Measurements from ENCODE around the gene CNEP1R1.
A peak's percentile ranks its signal among the peaks of the same experiment; 100 is the strongest.

Gene CNEP1R1, protein sequence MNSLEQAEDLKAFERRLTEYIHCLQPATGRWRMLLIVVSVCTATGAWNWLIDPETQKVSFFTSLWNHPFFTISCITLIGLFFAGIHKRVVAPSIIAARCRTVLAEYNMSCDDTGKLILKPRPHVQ

DNA sequence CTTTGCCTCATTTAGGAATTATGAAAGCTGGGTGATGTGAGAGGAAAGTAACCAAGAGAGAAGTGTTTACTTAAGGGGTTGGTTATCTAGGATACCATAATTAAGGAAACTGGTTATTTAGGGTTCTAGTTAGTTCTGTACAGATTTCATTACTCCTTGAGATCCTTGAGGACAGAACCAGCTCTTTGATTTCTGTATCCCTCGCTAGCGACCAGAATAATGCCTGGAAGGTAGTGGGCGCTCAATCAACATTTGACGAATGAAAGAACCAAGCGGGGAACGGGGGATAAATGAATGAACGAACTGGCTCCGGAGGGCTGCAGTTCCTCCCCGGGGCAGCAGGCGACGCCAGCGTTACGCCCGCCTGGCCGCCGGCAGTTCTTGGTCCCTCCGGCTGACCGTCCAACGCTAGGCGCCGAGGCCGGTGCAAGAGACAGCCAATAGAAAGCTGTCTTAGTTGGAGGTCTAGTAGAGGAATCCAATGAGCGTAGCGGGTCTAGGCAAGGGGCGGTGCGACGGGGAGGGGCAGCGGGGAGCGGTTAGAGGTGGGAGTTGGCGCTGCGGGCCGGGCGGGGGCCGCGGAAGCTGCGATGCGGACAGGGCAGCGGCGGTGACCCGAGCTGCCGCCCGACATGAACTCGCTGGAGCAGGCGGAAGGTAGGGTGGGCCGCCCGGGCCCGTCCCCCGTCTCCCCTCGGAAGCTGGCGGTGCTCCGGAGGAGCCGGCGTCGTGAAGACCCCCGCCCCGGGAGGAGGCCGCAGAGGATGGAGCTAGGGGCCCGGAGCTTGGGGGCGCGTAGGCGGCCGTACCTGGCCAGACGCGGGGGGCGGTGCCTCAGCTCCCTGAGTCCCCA lies at the start of gene CNEP1R1:
TSS of gene CNEP1R1 (plus strand) at position 542 of the 853 bp plus-strand sequence. CDS start at position 633, 91 bp downstream.
- Histone ChIP-seq H3K36me3 (ENCODE audit: control insufficient read depth in 2 of 2, insufficient read depth in 2 of 2, low read length in 2 of 2) (no peaks in the 10 kb centered on the region), H3K9ac (ENCODE audit: low read length in 2 of 2) (peak within 1 kb of the TSS; percentile 83 to 86), H3K4me3 (ENCODE audit: low read length in 2 of 2) (peak within 1 kb of the TSS; percentile 90 to 94), H3K9me3 (ENCODE audit: control insufficient read depth in 2 of 2, low read length in 2 of 2) (no peaks in the 10 kb centered on the region), H3K27me3 (ENCODE audit: control insufficient read depth in 1 of 2, insufficient read depth in 2 of 2, low read length in 2 of 2) (no peaks in the 10 kb centered on the region), H3K27ac (ENCODE audit: low read length) (peak within 1 kb of the TSS; percentile 46), H3K4me1 (ENCODE audit: control insufficient read depth, insufficient read depth, low read length) (no peaks in the 10 kb centered on the region)

DNA sequence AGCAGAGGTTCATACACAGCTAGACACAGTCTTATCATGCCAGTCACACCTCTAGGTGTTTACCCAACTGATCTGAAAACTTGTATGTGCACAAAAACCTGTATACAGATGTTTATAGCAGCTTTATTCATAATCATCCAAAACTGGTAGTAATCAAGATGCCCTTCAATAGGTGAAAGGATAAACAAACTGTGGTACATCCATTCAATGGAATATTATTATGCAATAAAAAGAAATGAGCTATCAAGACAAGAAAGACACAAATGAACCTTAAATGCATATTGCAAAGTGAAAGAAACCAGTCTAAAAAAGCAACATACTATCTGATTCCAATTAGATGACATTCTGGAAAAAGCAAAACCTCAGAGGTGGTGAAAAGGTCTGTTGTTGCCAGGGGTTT lies 47.6 kb upstream of the CNEP1R1 start:
- no peak overlapping the region for H3K4me3 ChIP-seq (ENCODE audit: low read length in 2 of 2)
- H3K36me3 ChIP-seq (ENCODE audit: control insufficient read depth in 2 of 2, insufficient read depth in 2 of 2, low read length in 2 of 2): no peaks in the 10 kb centered on the region
- no peak overlapping the region for H3K9ac ChIP-seq (ENCODE audit: low read length in 2 of 2)

DNA sequence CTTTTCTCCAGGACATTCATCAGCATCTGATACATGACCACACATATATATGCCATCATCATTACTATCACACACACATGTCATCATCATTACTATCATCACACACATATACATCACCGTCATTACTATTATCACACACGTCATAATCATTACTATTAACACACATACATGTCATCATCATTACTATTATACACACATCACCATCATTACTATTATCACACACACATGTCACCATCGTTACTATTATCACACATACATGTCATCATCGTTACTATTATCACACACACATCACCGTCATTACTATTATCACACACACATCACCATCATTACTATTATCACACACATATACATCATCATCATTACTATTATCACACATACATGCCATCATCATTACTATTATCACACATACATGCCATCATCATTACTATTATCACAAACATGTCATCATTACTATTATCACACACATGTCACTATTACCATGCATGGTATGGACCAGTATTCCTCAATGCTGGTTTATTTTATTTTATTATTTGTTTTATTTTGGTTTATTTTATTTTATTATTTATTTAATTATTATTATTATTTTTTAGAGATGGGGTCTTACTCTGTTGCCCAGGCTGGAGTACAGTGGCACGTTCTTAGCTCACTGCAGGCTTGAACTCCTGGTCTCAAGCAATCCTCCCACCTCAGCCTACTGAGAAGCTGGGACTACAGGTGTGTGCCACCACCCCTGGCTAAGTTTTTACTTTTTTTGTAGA lies 46.3 kb upstream of the CNEP1R1 start:
- peaks cover 0 to 2% of the 10 kb centered on the region in 2 donors for H3K27me3 ChIP-seq (ENCODE audit: control insufficient read depth in 1 of 2, insufficient read depth in 2 of 2, low read length in 2 of 2)

More for the DNA sequence above, 47.6 kb upstream of the CNEP1R1 start:
- peaks cover 0 to 2% of the 10 kb centered on the region in 2 donors for H3K27me3 ChIP-seq (ENCODE audit: control insufficient read depth in 1 of 2, insufficient read depth in 2 of 2, low read length in 2 of 2)
- H3K4me1 ChIP-seq (ENCODE audit: control insufficient read depth, insufficient read depth, low read length): no peaks in the 10 kb centered on the region
- H3K9me3 ChIP-seq (ENCODE audit: control insufficient read depth in 2 of 2, low read length in 2 of 2): peaks cover 2 to 8% of the 10 kb centered on the region in 2 donors
- no peak overlapping the region for H3K27ac ChIP-seq (ENCODE audit: low read length)

DNA sequence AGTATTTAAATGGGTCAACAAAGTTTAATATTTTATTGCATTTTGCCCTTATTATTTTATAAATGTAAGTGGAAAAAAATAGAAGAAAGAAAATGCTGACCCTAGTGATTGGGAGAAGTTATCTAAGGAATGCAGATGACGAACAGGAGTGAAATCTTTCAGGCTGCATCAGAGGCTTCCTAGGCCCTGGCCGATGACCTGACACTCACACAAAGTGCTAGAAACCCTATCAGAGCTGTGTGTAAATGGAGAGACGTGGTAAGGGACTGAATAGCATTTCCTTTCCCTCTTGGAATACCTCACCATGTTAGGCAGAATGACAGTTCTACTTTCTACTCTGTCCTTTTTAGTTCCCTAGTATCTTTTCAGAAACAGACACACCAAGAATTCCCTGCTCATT lies 44.9 kb upstream of the CNEP1R1 start:
- Histone ChIP-seq H3K4me3 (ENCODE audit: low read length in 2 of 2) (no peak overlapping the region), H3K4me1 (ENCODE audit: control insufficient read depth, insufficient read depth, low read length) (no peaks in the 10 kb centered on the region), H3K9ac (ENCODE audit: low read length in 2 of 2) (no peak overlapping the region), H3K9me3 (ENCODE audit: control insufficient read depth in 2 of 2, low read length in 2 of 2) (peaks cover 2 to 8% of the 10 kb centered on the region in 2 donors), H3K27me3 (ENCODE audit: control insufficient read depth in 1 of 2, insufficient read depth in 2 of 2, low read length in 2 of 2) (peaks cover 0 to 2% of the 10 kb centered on the region in 2 donors), H3K27ac (ENCODE audit: low read length) (no peak overlapping the region), H3K36me3 (ENCODE audit: control insufficient read depth in 2 of 2, insufficient read depth in 2 of 2, low read length in 2 of 2) (no peaks in the 10 kb centered on the region)

More for the DNA sequence above, 46.3 kb upstream of the CNEP1R1 start:
- Histone ChIP-seq H3K4me3 (ENCODE audit: low read length in 2 of 2) (no peak overlapping the region), H3K9ac (ENCODE audit: low read length in 2 of 2) (no peak overlapping the region), H3K9me3 (ENCODE audit: control insufficient read depth in 2 of 2, low read length in 2 of 2) (peaks cover 2 to 8% of the 10 kb centered on the region in 2 donors), H3K36me3 (ENCODE audit: control insufficient read depth in 2 of 2, insufficient read depth in 2 of 2, low read length in 2 of 2) (no peaks in the 10 kb centered on the region), H3K4me1 (ENCODE audit: control insufficient read depth, insufficient read depth, low read length) (no peaks in the 10 kb centered on the region), H3K27ac (ENCODE audit: low read length) (no peak overlapping the region)

DNA sequence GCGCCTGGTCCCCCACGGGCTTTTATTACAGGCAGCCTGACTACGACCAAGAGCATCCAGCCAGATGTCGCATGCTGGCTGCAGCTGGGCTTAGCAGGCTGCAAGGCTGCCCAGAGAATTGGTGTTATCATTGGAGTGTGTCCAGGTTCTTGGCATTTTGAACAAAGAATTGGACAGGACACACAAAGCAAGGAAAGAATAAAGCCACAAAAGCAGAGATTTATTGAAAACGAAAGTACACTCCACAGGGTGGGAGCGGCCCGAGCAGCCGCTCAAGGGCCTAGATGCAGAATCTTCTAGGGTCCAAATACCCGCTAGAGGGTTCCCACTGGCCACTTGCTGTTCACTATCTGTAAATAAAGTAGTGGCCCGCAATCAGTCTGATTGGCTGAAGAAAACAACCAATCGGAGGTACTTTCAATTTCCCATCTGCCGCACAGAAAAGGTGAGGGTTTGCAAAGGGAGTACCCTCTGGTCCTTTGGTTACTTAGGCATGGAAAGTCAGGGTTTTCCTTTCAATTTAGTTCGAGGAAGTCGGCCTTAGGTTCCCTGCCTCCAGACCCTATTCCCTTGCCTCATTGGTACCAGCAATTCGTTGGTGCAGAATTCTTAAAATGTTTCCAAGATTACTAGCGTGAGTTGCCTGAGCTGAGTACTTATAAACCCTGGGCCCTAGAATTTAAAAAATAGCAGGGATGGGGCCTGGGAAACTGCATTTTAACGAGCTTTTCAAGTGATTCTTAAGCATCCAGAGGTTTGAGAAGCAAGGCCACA lies 38.5 kb upstream of the CNEP1R1 start:
- Histone ChIP-seq H3K27me3 (ENCODE audit: control insufficient read depth in 1 of 2, insufficient read depth in 2 of 2, low read length in 2 of 2) (no peaks in the 10 kb centered on the region), H3K4me3 (ENCODE audit: low read length in 2 of 2) (no peak overlapping the region), H3K36me3 (ENCODE audit: control insufficient read depth in 2 of 2, insufficient read depth in 2 of 2, low read length in 2 of 2) (no peaks in the 10 kb centered on the region), H3K9me3 (ENCODE audit: control insufficient read depth in 2 of 2, low read length in 2 of 2) (no peaks in the 10 kb centered on the region), H3K27ac (ENCODE audit: low read length) (no peak overlapping the region), H3K4me1 (ENCODE audit: control insufficient read depth, insufficient read depth, low read length) (no peaks in the 10 kb centered on the region), H3K9ac (ENCODE audit: low read length in 2 of 2) (no peak overlapping the region)

DNA sequence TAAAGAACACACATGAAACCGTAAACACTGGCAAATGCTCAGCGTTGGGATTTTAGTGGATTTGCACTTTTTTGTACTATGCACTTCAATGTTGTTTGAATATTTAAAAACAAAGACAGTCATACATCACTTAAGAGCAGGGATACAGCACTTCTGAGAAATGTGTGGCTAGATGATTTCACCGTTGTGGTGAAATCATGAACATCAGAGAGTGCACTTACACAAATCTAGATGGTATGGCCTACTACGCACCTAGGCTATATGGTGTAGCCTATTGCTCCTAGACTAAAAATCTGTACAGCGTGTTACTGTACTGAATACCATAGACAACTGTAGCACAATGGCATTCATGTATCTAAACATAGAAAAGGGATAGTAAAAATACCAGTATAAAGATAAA lies 37.6 kb upstream of the CNEP1R1 start:
- Histone ChIP-seq H3K9me3 (ENCODE audit: control insufficient read depth in 2 of 2, low read length in 2 of 2) (no peaks in the 10 kb centered on the region), H3K36me3 (ENCODE audit: control insufficient read depth in 2 of 2, insufficient read depth in 2 of 2, low read length in 2 of 2) (no peaks in the 10 kb centered on the region), H3K4me1 (ENCODE audit: control insufficient read depth, insufficient read depth, low read length) (no peaks in the 10 kb centered on the region), H3K4me3 (ENCODE audit: low read length in 2 of 2) (no peak overlapping the region), H3K9ac (ENCODE audit: low read length in 2 of 2) (no peak overlapping the region), H3K27me3 (ENCODE audit: control insufficient read depth in 1 of 2, insufficient read depth in 2 of 2, low read length in 2 of 2) (no peaks in the 10 kb centered on the region), H3K27ac (ENCODE audit: low read length) (no peak overlapping the region)

DNA sequence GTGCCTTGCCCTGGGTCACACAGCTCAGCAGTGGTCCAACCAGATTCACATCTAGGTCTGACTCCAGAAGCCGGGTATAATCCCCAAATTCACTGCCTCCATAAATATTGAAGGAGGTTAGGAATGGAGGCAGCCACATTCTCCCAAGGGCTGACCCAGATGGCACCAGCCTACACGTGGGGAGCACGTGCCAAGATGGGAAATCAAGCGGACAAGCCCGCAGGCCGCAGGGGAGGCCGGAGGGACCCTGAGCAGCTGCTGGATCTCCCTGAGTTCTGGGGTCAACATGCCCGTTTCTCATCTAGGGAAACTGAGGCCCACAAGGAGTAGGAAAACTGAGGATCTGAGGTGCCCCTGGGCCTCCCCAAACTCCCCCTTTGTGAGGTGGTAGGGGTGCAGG lies 32.2 kb upstream of the CNEP1R1 start:
- H3K4me1 ChIP-seq (ENCODE audit: control insufficient read depth, insufficient read depth, low read length): no peaks in the 10 kb centered on the region

DNA sequence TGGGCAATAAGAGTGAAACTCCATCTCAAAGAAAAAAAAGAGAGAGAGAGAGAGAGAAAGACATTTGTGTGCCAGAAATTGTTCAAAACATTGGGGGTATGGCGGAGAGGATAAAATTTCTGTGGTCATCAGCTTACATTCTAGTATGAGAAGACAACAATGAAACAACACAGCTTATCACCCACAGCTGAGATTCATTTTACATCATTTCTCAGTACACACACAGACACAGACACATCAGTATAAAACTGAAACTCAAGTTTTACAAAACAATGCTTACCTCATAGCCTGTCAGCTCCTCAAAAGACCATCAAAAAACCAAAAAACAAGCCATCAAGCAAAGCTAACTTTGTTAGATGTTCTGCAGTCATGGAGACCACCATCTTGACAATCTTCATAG lies 31.4 kb upstream of the CNEP1R1 start:
- Histone ChIP-seq H3K27me3 (ENCODE audit: control insufficient read depth in 1 of 2, insufficient read depth in 2 of 2, low read length in 2 of 2) (no peaks in the 10 kb centered on the region), H3K36me3 (ENCODE audit: control insufficient read depth in 2 of 2, insufficient read depth in 2 of 2, low read length in 2 of 2) (no peaks in the 10 kb centered on the region), H3K27ac (ENCODE audit: low read length) (no peak overlapping the region), H3K4me3 (ENCODE audit: low read length in 2 of 2) (no peak overlapping the region), H3K4me1 (ENCODE audit: control insufficient read depth, insufficient read depth, low read length) (no peaks in the 10 kb centered on the region), H3K9me3 (ENCODE audit: control insufficient read depth in 2 of 2, low read length in 2 of 2) (peaks cover 0 to 3% of the 10 kb centered on the region in 2 donors), H3K9ac (ENCODE audit: low read length in 2 of 2) (no peak overlapping the region)

More for the DNA sequence above, 32.2 kb upstream of the CNEP1R1 start:
- Histone ChIP-seq H3K9me3 (ENCODE audit: control insufficient read depth in 2 of 2, low read length in 2 of 2) (peaks cover 0 to 3% of the 10 kb centered on the region in 2 donors), H3K4me3 (ENCODE audit: low read length in 2 of 2) (no peak overlapping the region), H3K27ac (ENCODE audit: low read length) (no peak overlapping the region), H3K36me3 (ENCODE audit: control insufficient read depth in 2 of 2, insufficient read depth in 2 of 2, low read length in 2 of 2) (no peaks in the 10 kb centered on the region), H3K9ac (ENCODE audit: low read length in 2 of 2) (no peak overlapping the region), H3K27me3 (ENCODE audit: control insufficient read depth in 1 of 2, insufficient read depth in 2 of 2, low read length in 2 of 2) (no peaks in the 10 kb centered on the region)

DNA sequence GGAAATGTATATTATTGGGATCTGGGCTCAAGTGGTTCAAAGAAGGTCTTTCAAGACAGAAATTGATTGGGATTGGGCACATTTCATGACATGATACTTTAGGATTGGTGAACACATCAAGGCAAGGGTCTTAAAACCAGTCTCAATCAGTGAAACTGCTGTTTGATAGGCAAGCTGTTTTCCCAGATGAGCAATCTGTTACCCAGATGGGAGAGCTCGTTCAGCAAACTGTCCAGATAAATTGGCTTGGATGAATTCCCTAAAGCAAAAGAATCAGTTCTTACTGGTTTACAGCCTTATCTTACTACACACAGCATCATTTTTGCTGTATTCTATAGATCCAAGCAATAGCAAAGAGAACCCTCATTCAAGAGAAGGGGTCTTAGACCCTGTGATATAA lies 31.0 kb upstream of the CNEP1R1 start:
- Histone ChIP-seq H3K36me3 (ENCODE audit: control insufficient read depth in 2 of 2, insufficient read depth in 2 of 2, low read length in 2 of 2) (no peaks in the 10 kb centered on the region), H3K9ac (ENCODE audit: low read length in 2 of 2) (no peak overlapping the region), H3K27ac (ENCODE audit: low read length) (no peak overlapping the region), H3K4me3 (ENCODE audit: low read length in 2 of 2) (no peak overlapping the region), H3K27me3 (ENCODE audit: control insufficient read depth in 1 of 2, insufficient read depth in 2 of 2, low read length in 2 of 2) (no peaks in the 10 kb centered on the region), H3K9me3 (ENCODE audit: control insufficient read depth in 2 of 2, low read length in 2 of 2) (peaks cover 0 to 3% of the 10 kb centered on the region in 2 donors), H3K4me1 (ENCODE audit: control insufficient read depth, insufficient read depth, low read length) (no peaks in the 10 kb centered on the region)

DNA sequence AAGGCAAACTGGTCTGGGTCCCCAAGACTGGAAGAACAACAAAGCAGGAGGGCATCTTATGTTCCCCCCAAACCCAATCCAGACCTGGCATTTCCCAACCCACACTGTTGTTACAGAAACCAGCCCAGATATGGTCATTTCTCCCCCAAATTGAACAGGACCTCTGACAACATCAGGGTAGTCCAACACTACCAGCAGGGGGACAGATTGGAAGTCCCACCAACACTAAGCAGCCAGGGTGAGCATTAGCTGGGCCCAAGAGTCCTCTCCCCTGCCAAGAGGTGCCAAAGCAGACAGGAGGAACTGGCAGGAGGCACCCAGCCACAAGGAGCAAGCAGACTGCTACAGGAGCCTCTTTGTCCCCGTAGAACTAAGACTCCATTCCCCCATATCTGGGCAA lies 29.3 kb upstream of the CNEP1R1 start:
- Histone ChIP-seq H3K36me3 (ENCODE audit: control insufficient read depth in 2 of 2, insufficient read depth in 2 of 2, low read length in 2 of 2) (no peaks in the 10 kb centered on the region), H3K9ac (ENCODE audit: low read length in 2 of 2) (no peak overlapping the region)

More for the DNA sequence above, 29.3 kb upstream of the CNEP1R1 start:
- Histone ChIP-seq H3K27me3 (ENCODE audit: control insufficient read depth in 1 of 2, insufficient read depth in 2 of 2, low read length in 2 of 2) (no peaks in the 10 kb centered on the region), H3K4me3 (ENCODE audit: low read length in 2 of 2) (no peak overlapping the region), H3K9me3 (ENCODE audit: control insufficient read depth in 2 of 2, low read length in 2 of 2) (peaks cover 0 to 3% of the 10 kb centered on the region in 2 donors), H3K27ac (ENCODE audit: low read length) (no peak overlapping the region), H3K4me1 (ENCODE audit: control insufficient read depth, insufficient read depth, low read length) (no peaks in the 10 kb centered on the region)
